ENCODE results near the gene RHBDD2. TPM values are rescaled to one million over a fixed set of nuclear protein-coding genes. Genes with fewer than 3 reads are reported as not detected.
A peak's percentile ranks its signal among the peaks of the same experiment; 100 is the strongest.

RHBDD2 gene
- total and polyA plus RNA-seq, 10 donors, result 30.5 to 69.2 (median 47.0) TPM

DNA sequence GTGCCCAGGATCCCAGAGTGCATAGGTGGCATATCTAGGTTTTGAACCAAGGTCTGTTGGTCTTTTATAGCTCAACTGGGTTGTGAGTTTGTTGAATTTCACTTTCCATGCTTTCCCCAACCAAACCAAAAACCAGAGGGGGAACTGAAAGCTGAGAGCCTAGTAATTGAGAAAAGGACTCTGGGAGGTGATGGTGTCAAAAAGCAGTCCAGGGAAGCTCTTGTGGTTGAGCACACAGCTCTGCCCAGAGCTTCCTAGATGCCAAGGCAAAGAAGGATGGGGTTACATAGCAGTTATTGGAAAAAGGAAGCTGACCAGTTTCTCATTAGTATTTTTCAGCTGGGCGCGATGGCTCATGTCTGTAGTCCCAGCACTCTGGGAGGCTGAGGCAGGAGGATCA lies 46.1 kb downstream of the RHBDD2 start:
- H3K9me3 ChIP-seq, result no peaks in the 10 kb centered on the region
- H3K36me3 ChIP-seq, result peaks cover 0 to 31% (median 0%) of the 10 kb centered on the region in 6 donors
- H3K27me3 ChIP-seq (replicated peaks in 1 of 7), result no peaks in the 10 kb centered on the region
- no peak for DNase-seq
- TF ChIP-seq POLR2A (IDR thresholded peaks at IDR 0.05) (no peak), POLR2AphosphoS5 (IDR thresholded peaks at IDR 0.05) (no peak)
- TF ChIP-seq, protein P1, sequence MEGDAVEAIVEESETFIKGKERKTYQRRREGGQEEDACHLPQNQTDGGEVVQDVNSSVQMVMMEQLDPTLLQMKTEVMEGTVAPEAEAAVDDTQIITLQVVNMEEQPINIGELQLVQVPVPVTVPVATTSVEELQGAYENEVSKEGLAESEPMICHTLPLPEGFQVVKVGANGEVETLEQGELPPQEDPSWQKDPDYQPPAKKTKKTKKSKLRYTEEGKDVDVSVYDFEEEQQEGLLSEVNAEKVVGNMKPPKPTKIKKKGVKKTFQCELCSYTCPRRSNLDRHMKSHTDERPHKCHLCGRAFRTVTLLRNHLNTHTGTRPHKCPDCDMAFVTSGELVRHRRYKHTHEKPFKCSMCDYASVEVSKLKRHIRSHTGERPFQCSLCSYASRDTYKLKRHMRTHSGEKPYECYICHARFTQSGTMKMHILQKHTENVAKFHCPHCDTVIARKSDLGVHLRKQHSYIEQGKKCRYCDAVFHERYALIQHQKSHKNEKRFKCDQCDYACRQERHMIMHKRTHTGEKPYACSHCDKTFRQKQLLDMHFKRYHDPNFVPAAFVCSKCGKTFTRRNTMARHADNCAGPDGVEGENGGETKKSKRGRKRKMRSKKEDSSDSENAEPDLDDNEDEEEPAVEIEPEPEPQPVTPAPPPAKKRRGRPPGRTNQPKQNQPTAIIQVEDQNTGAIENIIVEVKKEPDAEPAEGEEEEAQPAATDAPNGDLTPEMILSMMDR (IDR thresholded peaks at IDR 0.05 in 8 of 11, conservative IDR thresholded peaks at IDR 0.05 in 3 of 11), result no peak
- no peak overlapping the region for H3K27ac ChIP-seq
- intact Hi-C loops (cut with DNase I; ENCODE audit: low total_unique reads), result no loop called here
- H3K4me3 ChIP-seq, result no peak overlapping the region
- 79 to 94% (median 88%) methylated on average over 2 of the region's 2 CpGs for WGBS, 5 donors
- peaks cover 0 to 60% (median 22%) of the 10 kb centered on the region in 6 donors for H3K4me1 ChIP-seq

DNA sequence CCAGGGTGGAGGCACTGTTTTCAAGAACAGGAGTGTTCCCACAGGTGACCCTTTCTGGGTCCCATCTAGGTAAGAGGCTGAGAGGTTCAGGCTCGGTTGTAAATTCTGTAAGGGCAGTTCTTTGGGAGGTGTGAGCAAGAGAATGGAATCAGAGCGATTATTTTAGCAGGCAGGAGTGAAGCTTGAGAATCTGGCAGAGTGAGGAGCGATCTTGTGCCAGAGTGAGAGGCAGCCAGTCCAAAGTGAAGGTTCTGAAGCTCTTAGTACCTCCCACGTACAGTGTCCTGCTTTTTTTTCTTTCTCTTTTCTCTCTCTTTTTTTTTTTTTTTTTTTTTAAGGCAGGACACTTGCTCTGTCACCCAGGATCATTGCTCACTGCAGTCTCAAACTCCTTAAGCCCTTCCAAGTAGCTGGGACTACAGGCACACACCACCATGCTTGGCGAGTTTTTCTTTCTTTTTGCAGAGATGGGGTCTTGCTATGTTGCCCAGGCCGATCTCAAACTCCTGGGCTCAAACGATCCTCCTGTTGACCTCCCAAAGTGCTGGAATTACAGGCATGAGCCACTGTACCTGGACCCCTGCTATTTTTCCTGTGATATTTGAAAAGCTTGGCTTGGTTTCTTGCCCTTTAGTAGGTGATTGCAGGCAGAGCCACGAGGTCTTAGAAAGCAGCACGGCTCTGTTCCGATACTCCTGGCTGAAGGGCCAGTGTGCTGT lies 47.0 kb downstream of the RHBDD2 start:
- Histone ChIP-seq H3K4me1 (peaks cover 0 to 52% (median 20%) of the 10 kb centered on the region in 6 donors), H3K36me3 (peaks cover 0 to 33% (median 0%) of the 10 kb centered on the region in 6 donors), H3K27me3 (replicated peaks in 1 of 7) (no peaks in the 10 kb centered on the region), H3K27ac (no peak overlapping the region), H3K4me3 (no peak overlapping the region), H3K9me3 (no peaks in the 10 kb centered on the region)
- no peak for DNase-seq
- WGBS, 5 donors, result 91 to 94% (median 93%) methylated on average over 10 of the region's 10 CpGs
- TF ChIP-seq POLR2A (IDR thresholded peaks at IDR 0.05) (no peak), POLR2AphosphoS5 (IDR thresholded peaks at IDR 0.05) (no peak)
- TF ChIP-seq, protein P1 (IDR thresholded peaks at IDR 0.05 in 8 of 11, conservative IDR thresholded peaks at IDR 0.05 in 3 of 11), result no peak
- intact Hi-C loops (cut with DNase I; ENCODE audit: low total_unique reads), result no loop called here

DNA sequence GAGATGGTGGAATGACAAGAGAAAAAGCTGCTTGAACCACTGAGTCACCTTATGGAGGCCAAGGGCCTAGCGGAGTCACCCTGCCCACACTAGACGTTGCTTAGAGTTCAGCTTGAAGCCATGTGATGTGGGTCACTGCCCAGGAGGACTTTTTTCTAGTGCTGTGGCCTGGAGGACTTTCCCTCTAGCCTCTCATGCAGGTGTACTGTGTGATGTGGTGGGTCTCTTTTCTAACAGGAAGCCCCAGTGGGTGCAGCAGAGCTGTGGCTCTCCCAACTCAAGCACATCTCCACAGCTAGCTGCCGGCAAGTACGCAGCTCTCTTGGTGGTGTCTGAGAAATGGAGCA lies 49.7 kb downstream of the RHBDD2 start:
- intact Hi-C loops (cut with DNase I; ENCODE audit: low total_unique reads), result no loop called here
- Histone ChIP-seq H3K4me3 (no peak overlapping the region), H3K36me3 (peaks cover 0 to 18% (median 0%) of the 10 kb centered on the region in 6 donors), H3K27me3 (replicated peaks in 1 of 7) (no peaks in the 10 kb centered on the region), H3K27ac (peak overlapping the region in 2 of 8 donors; percentile 21 to 27), H3K9me3 (no peaks in the 10 kb centered on the region), H3K4me1 (peaks cover 0 to 50% (median 13%) of the 10 kb centered on the region in 6 donors)
- WGBS, 5 donors, result 39 to 80% (median 71%) methylated on average over 4 of the region's 4 CpGs
- TF ChIP-seq POLR2AphosphoS5 (IDR thresholded peaks at IDR 0.05), result no peak
- no peak for TF ChIP-seq POLR2A (IDR thresholded peaks at IDR 0.05)
- TF ChIP-seq, protein P1 (IDR thresholded peaks at IDR 0.05 in 8 of 11, conservative IDR thresholded peaks at IDR 0.05 in 3 of 11), result no peak
- DNase-seq, result no peak

DNA sequence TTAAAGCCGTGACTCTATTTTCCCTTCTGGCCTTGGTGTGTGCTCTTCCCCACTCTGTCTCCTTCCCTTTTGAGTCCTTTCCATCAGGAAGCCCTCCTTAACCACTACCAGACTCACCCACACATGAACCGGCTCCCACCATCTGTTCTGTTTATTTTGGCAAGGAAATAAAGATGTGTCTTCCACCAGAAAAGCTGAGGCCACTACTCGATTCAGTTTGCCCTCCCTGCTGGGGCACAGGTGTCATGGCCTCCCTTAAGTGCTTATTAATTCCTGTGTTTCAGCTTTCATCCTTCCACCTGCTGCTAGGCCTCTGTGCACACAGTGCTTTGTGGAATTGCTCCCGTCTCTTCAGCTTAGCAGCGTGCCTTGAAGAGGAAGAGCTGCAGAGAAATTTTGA lies 52.8 kb downstream of the RHBDD2 start:
- Histone ChIP-seq H3K27ac (no peak overlapping the region), H3K36me3 (peaks cover 0 to 31% (median 0%) of the 10 kb centered on the region in 6 donors), H3K4me1 (peaks cover 0 to 39% (median 5%) of the 10 kb centered on the region in 6 donors), H3K9me3 (no peaks in the 10 kb centered on the region), H3K27me3 (replicated peaks in 1 of 7) (no peaks in the 10 kb centered on the region), H3K4me3 (no peak overlapping the region)
- WGBS, 5 donors, result 58 to 69% (median 65%) methylated on average over 5 of the region's 5 CpGs
- TF ChIP-seq POLR2A (IDR thresholded peaks at IDR 0.05), result no peak
- TF ChIP-seq, protein P1 (IDR thresholded peaks at IDR 0.05 in 8 of 11, conservative IDR thresholded peaks at IDR 0.05 in 3 of 11), result no peak
- TF ChIP-seq POLR2AphosphoS5 (IDR thresholded peaks at IDR 0.05), result no peak
- intact Hi-C loops (cut with DNase I; ENCODE audit: low total_unique reads), result no loop called here
- DNase-seq, result no peak

Data from spleen (tissue), 11 donors.